GM21360 (cell line): ENCODE measurements around the gene CCL25.

ENCODE experiments used
- ATAC-seq: cut with Tn5 transposase; IDR thresholded peaks from one replicate; pipeline ENCODE4 v1.9.1; 2021; ENCODE audit warnings: mild to moderate bottlenecking, moderate library complexity; ENCODE audit not compliant: unreplicated experiment

The CCL25 gene

GRCh38 chr19:8109455-8109854 lies 56.9 kb downstream of the CCL25 start:
- ATAC-seq, result no peak

GRCh38 chr19:8109890-8110662 lies 57.5 kb downstream of the CCL25 start:
- ATAC-seq, result no peak

GRCh38 chr19:8110931-8111330 lies 58.4 kb downstream of the CCL25 start:
- no peak for ATAC-seq

- ATAC-seq, result no peak
Observed at GRCh38 chr19:8111376-8111775, 58.8 kb downstream of the CCL25 start.
